HG03280 (cell line): ENCODE results near the gene CC2D1A.
A peak's percentile ranks its signal among the peaks of the same experiment; 100 is the strongest.

Experiments
- ATAC-seq: cut with Tn5 transposase; IDR thresholded peaks from one replicate; pipeline ENCODE4 v1.9.1; 2021; ENCODE audit warnings: mild to moderate bottlenecking, moderate library complexity; ENCODE audit not compliant: unreplicated experiment

The CC2D1A gene

DNA sequence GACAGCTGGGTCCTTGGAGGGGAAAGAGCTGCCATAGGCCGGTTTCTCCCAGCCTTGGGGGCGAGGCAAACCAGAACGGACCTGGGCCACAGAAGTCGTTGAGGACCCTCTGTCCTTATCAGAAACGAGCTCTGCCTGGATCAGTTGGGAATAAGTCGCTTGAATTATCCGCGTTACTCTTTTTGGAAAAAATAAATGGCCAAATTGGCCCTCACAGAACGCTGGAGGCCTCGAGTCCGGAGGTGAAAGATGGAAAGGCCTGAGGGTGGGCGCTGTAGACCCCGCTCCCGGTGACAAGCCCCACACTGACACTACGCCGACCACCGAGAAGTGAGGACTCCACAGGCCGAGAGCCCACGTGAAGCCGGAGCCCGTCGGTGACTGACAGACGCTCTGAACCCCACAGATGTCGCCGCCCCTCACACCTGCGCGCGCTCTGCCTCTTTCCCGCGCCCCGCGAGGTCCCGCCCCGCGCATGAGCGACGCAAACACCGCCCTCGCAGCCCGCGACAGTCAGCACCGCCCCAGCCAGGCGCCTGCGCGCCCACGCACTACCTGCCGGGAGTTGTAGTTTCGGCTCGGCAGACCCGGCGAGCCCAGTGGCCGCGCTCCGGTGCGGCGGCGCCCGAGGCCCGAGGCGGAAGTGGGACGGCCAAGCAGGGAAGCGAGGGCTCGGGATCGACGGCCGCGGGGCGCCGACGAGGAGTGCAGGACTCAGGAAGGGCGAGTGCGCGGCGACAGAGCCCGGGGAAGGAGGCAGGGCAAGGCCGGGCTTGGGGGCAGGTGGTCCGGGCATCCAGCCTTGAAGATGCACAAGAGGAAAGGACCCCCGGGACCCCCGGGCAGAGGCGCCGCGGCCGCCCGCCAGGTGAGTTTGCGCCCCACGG is at the start of gene CC2D1A, which contains the start of gene BRME1:
Gene CC2D1A (plus strand): TSS at position 568 of the 887 bp plus-strand sequence. CDS start 241 bp downstream, at position 809.
Gene BRME1 (minus strand): TSS at position 484 of the 887 bp plus-strand sequence. CDS start 1,225 bp downstream, outside the sequence.
- ATAC-seq: peak; percentile 97

- ATAC-seq: no peak
These were observed 49.5 kb upstream of the CC2D1A start for GRCh38 chr19:13856497-13856896.

GRCh38 chr19:13859361-13859880 is 46.6 kb upstream of the CC2D1A start:
- no peak for ATAC-seq

- no peak for ATAC-seq
These were observed 45.2 kb upstream of the CC2D1A start for GRCh38 chr19:13860679-13861391.

GRCh38 chr19:13861392-13861713 is 44.6 kb upstream of the CC2D1A start:
- ATAC-seq: no peak

DNA sequence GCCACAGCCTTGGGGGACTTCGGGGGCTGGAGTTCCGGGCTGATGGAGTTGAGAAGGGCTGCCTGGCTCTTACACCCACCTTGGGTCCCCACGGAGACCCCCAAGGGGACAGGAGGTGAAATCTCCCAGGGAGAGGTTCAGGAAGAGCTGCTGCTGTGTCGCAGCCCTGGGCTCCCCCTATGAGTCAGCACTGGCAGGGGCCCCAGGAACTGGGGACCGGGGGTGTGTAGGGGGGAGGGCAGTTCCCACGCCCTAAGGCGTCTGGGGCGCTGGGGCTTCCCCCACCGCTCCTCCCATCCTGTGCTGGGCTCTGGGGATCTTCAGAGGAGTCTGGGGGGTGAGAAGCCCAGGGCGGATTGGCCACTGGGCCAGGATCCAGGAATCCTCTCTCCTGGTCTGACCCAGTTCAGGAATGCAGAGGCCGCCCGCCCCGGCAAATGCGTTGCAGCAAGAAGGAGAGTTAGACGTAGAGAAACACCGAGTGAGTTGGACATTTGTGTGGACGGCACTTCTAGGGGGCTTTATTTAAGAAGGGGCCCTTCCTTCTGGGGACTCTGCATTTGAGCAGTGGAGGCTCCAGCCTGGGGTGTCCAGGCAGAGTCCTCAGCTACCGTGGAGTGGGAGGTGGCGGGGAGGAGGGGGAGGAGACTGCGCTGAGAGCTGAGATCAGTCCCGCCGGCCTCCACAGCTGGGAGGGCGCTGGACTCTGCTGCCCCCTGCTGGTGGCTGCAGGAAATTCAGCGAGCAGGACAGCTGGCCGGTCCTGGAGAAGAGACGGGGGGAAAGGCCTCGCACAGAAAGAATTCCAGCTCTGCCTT is 44.1 kb upstream of the CC2D1A start:
- ATAC-seq: peak; percentile 73

- ATAC-seq: no peak
These were observed 41.8 kb upstream of the CC2D1A start for GRCh38 chr19:13864046-13864666.

DNA sequence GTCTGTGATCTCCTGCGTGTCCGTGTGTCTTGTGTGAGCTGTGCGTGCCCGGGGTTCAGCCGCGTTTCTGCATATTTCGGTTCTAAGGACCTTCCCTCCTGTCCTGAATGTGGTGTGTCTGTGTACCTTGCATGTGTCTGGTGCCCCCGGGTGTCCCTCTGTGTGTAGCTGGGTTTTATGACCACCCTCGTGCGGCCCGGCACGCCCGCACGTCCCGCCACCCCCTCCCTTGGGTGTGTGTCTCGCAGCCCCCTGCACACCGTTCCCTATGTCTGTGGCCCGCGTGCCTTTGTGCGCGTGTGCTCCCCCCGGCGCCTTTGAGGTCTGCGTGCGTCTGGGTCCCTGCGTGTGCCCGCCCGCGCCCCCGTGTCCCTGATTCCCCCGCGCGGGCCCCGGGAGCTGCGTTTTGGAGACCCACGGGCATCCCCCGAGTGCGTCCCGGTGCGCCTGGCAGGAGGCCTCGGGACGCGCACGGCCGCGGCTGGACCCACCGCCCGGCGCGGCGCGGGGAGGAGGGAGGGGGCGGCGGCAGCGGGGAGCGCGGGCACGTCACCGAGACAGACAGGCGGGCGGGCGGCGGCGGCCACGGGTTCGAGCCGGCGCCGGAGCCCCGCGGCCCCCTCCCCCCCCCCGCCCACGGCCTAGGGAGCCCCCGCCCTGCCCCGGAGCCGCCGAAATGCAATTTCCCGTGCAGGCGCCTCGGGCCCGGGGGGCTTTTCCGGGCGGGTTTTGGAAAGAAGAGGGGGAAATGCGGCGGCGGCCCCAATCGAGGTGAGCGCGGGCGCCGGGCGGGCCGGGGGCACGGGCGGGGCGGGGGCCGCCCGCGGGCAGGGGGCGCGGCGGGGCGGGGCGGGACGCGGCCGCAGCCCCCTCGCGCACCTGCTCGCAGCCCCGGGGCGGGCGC is 41.1 kb upstream of the CC2D1A start:
- ATAC-seq: no peak

DNA sequence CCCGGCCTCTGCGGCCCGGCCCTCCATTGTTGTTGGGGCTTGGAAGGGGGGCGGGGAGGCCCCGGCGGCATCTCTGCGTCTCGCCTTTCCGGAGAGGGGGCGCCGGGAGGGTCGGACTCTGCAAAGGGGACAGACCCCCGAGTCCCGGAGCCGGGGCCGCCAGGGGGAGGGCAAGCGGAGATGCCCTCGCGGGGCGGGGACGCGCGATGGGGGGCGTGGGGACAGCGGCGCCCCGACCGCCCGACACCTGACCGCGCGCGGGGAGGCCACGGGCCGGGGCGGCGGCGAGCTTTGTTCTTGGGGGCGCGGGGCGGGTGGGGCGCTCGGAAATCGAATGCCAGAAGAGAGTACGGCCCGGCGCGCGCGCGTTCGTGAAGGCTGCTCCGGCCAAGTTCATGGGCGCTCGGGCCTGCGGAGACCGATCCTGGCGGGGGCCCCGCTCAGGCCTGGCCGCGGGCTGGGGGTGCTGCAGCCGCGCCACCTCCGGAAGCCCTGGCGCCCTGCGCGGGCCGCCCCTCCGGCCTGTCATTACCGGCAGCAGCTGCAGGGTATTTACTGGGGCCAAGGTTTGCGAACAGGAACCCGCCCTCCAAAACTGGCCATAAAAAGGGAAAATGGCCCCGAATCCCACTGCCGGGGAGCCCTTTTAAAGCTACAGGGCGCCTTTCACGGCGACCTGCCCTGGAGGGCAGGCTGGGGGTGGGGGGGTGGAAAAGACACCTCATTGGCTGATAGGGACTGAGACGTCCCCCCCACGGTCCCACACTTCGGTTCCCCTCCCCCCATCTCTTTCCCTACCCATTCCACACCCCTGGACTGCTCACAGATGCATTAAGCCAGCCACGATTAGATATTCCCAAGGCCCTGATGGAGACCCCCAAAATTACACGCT is 40.2 kb upstream of the CC2D1A start:
- no peak for ATAC-seq

DNA sequence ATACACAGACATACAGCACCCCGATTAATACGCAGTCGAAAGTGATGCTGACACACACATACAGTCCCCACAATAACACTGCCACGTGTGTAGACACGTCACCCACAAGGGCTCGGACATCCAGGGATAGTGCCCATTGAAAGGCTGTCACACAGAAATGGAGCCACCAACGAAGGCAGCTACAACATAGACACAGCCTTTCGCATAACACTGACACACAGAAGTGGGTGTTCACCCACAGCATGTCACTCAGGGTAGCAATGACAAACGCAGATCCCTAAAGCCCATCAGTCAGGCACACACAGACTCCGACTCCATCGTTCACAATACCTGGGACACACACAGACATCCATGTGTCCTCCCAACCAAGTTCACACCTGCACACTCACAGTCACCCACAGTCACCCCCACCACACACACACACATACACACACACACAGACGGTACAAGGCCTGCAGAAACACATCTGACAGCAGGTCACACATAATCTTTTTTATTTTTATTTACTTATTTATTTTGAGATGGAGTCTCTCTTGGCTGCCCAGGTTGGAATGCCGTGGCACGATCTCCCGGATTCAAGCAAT is 39.4 kb upstream of the CC2D1A start:
- no peak for ATAC-seq

DNA sequence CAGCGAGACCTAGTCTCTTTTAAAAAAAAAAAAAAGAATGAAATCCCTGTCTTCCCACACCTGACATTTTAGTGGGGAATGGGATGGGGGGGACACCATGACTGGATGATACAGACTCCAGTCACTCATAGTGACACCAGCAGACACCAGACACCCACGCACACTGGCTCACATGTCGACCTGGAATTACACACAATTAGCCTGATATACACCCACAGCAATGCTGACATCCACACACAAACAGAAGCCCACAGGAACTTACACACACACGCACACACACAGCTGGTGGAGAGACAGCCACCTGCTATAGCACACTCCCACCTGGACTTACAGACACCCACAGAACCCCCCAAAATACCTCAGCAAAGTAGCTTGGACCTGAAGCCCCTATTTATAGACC is 37.3 kb upstream of the CC2D1A start:
- no peak for ATAC-seq

DNA sequence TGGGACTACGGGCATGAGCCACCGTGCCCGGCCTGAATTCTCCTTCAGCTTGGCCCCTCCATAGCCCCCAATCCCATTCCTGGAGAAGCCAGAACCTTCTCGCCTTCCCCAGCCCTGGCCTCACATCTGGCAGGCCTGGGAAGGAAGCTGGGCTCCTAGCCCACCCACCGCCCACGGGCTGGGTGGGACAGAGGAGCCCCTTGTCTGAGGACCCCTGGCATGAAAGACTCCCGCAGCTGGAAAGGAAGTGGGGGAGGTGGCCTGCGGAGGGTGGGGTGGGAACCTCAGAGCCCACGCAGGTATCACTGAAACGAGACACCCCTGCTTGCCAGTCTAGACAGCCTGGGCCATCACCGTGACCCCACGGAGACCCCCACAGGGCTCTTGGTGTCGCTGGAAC is 36.7 kb upstream of the CC2D1A start:
- ATAC-seq: no peak

DNA sequence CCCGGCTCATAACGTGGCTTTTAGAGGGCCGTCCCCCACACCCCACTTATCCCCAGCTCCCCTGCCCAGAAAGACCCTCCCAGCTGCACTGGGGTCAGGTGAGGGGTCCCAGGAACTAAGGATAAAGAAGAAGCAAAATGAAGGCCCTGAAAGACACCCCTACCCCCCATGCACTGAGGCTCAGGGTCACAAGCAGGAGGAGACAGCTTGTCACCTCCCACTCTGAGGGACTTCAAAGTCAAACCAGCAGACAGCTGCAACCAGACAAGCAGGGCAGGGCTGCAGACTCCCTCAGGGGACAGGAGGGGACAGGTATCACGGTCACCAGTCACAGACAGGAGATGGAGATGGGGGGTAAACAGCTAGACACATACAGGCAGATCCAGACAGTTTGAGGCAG is 35.1 kb upstream of the CC2D1A start:
- ATAC-seq: no peak

GRCh38 chr19:13872339-13872694 is 33.7 kb upstream of the CC2D1A start:
- ATAC-seq: no peak

DNA sequence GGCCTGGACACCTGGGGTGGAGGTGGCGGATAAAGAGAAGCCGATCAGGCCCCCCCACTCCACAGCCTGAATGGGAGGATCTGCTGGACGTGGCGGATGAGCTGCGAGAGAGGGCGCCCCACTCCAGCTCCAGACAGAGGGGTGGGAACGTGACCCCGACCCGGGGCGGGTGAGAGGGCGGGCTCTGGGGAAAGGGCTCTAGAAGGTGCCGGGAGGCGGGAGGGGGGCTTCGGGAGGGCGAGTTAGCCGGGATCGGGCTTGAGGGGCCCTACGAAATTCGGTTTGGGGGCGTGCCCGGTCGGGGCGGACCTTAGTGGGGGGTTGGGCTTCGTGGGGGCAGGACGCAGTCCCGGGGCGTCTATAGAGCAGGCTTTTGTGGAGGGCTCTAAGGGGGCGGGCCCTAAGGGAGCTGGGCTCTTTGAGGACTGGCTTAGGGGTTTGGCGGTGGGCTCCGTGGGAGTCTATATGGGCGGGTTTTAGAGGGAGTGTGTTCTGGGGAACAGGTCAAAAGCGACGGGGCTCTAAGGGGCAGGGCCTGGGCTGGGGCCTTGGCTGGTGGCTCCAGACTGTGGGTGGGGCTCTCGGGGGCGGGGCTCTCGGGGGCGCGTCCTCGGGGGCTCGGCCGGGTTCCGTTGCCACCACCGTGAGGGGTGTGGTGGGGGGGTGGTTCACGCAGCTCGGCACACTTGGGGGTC is 33.2 kb upstream of the CC2D1A start:
- ATAC-seq: no peak

GRCh38 chr19:13873834-13874515 is 32.0 kb upstream of the CC2D1A start:
- no peak for ATAC-seq

DNA sequence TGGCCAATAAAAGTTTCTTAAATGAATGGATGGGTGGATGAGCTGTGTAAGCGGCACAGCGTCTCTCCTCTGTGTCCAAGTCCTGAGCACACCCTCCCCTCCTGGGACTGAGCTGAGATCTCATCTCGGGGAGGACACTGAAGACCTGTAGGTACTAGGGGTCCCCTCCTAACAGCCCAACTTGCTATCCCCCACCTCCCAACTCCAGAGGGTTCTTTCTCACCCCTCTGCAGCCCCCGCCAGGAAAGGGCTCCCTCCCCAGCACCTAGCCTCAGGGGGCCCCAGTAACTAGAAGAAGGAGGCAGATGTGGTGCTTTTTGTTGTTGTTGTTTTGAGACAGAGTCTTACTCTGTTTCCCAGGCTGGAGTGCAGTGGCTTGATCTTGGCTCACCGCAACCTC is 30.2 kb upstream of the CC2D1A start:
- ATAC-seq: no peak
